Thyroid gland (tissue), 4 donors: ENCODE results near the gene ACYP1.

ENCODE experiments used
- POLR2A ChIP-seq, 2 donors: fragments of 450-650 bp; IDR thresholded peaks; one replicate each; pipeline ENCODE4 v1.6.1; 2017; ENCODE audit warnings: antibody characterized with exemption in 2 of 2, mild to moderate bottlenecking in 2 of 2, moderate library complexity in 1 of 2
- TF ChIP-seq, protein P1 (sequence below), 6 experiments: fragments of 200-600 bp in 3 of 6; fragments of 450-650 bp in 3 of 6; sonication (generic) in 3 of 6; IDR thresholded peaks; one replicate each; pipeline ENCODE4 v1.5.1; 2016 to 2019; ENCODE audit warnings: antibody characterized with exemption in 6 of 6, mild to moderate bottlenecking in 2 of 6, inconsistent platforms in 1 of 6, moderate library complexity in 1 of 6

DNA sequence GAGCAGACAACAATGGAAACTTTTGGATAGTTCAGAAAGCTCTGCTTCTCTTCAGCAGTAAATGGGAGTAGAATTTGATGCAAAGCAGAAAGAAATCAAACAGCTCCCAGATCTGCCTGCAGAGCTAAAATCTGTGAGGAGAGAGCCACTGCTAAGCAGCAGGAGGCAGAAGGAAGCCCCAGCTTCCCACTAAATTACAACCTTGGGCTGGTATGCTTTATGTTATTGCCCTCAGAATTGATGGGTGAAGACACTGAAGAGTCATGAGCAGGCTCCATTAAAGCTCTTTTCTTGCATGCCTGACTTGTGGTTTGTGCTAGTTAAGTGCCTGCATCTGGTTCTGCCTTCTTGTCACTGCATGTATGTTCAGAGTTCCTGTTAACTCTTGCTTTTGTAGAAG lies 14.0 kb upstream of the ACYP1 start:
- TF ChIP-seq, protein P1, sequence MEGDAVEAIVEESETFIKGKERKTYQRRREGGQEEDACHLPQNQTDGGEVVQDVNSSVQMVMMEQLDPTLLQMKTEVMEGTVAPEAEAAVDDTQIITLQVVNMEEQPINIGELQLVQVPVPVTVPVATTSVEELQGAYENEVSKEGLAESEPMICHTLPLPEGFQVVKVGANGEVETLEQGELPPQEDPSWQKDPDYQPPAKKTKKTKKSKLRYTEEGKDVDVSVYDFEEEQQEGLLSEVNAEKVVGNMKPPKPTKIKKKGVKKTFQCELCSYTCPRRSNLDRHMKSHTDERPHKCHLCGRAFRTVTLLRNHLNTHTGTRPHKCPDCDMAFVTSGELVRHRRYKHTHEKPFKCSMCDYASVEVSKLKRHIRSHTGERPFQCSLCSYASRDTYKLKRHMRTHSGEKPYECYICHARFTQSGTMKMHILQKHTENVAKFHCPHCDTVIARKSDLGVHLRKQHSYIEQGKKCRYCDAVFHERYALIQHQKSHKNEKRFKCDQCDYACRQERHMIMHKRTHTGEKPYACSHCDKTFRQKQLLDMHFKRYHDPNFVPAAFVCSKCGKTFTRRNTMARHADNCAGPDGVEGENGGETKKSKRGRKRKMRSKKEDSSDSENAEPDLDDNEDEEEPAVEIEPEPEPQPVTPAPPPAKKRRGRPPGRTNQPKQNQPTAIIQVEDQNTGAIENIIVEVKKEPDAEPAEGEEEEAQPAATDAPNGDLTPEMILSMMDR (IDR thresholded peaks at IDR 0.05) = no peak
- TF ChIP-seq POLR2A (IDR thresholded peaks at IDR 0.05) = no peak
